Measurements from ENCODE around the gene SUPT3H. TPM values are rescaled to one million over a fixed set of nuclear protein-coding genes. Genes with fewer than 3 reads are reported as not detected.

Gene SUPT3H
- total RNA-seq, 1 donor: 10.6 TPM

GRCh38 chr6:44949596-44950201 is 428.0 kb downstream of the SUPT3H start:
- DNase-seq (ENCODE audit: low read depth): no peak
- no peak for TF ChIP-seq CTCF (IDR thresholded peaks at IDR 0.05; ENCODE audit: insufficient read depth, low read length)
- no peak overlapping the region for H3K4me3 ChIP-seq (ENCODE audit: low read depth, low read length)

GRCh38 chr6:44943541-44943940 is 434.2 kb downstream of the SUPT3H start:
- TF ChIP-seq CTCF (IDR thresholded peaks at IDR 0.05; ENCODE audit: insufficient read depth, low read length): no peak
- DNase-seq (ENCODE audit: low read depth): no peak
- no peak overlapping the region for H3K4me3 ChIP-seq (ENCODE audit: low read depth, low read length)

DNA sequence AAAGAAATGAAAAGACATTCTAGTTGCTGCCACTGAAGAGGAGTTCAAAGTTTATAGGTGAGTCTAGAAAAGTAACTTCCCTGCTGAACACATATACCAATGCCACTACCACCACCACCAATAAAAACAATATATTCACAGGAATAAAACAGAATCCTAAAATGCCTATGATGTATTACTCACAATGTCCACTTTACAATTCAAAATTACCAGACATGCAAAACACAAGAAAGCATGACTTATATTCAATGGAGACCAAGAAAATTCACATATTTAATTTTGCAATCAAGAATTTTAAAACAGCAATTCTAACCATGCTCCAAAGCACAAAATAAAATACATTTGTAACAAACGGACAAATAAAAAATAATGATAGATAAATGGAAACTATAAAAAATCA is 434.9 kb downstream of the SUPT3H start:
- TF ChIP-seq CTCF (IDR thresholded peaks at IDR 0.05; ENCODE audit: insufficient read depth, low read length): no peak
- DNase-seq (ENCODE audit: low read depth): no peak
- H3K4me3 ChIP-seq (ENCODE audit: low read depth, low read length): no peak overlapping the region

DNA sequence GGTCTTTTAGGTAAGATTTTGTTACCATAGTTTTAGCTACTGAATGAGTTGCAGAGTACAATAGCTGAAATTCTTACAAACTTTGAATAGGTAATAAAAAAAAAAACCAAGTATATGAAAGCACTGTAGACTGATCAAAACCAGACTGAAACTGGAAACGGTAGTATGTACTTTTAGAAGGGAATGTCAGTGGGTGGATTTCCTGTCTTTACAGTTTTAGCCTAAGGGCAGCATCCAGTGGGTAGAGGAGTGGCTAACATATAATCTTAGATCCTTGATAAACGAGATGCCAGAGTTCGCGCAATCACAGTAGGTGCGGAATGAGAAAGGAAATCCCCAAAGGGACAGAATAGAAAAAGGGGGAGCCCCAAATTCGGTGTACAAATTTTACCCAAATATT is 435.5 kb downstream of the SUPT3H start:
- no peak for TF ChIP-seq CTCF (IDR thresholded peaks at IDR 0.05; ENCODE audit: insufficient read depth, low read length)
- no peak for DNase-seq (ENCODE audit: low read depth)
- no peak overlapping the region for H3K4me3 ChIP-seq (ENCODE audit: low read depth, low read length)

DNA sequence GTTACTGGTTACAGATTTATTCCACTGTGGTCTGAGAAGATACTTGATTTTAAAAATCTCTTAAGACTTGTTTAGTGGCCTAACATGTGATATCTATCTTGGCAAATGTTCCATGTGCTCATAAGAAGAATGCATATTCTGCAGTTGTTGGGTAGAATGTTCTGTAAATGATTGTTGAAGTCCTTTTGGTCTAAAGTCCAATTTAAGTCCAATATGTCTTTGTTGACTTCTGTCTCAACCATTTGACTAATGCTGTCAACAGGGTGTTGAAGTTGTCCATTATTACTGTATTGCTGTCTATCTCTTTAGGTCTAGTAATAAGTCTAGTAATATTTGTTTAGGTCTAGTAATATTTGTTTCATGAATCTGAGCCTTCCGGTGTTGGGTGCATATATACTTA is 437.4 kb downstream of the SUPT3H start:
- no peak for DNase-seq (ENCODE audit: low read depth)
- H3K4me3 ChIP-seq (ENCODE audit: low read depth, low read length): no peak overlapping the region
- no peak for TF ChIP-seq CTCF (IDR thresholded peaks at IDR 0.05; ENCODE audit: insufficient read depth, low read length)

GRCh38 chr6:44935693-44936300 is 441.9 kb downstream of the SUPT3H start:
- H3K4me3 ChIP-seq (ENCODE audit: low read depth, low read length): no peak overlapping the region
- no peak for TF ChIP-seq CTCF (IDR thresholded peaks at IDR 0.05; ENCODE audit: insufficient read depth, low read length)
- no peak for DNase-seq (ENCODE audit: low read depth)

DNA sequence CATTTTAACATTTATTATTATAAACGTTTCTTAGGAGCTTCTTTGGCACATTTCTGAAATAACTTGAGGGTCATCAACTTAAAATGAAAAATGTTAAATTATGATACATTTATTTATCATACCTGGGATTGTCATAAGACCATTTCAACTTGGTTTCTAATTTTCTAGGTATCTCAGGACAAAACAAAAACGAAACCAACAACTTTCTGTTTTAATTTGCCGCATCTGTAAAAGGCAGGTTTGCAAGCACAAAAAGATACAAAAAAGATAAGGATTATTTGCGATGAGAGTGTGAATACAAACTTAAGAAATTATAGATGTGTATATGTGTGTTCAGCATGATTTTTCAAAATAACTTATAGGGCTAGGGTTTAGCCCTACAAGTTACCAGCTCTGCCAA is 444.6 kb downstream of the SUPT3H start:
- no peak for DNase-seq (ENCODE audit: low read depth)
- no peak overlapping the region for H3K4me3 ChIP-seq (ENCODE audit: low read depth, low read length)
- TF ChIP-seq CTCF (IDR thresholded peaks at IDR 0.05; ENCODE audit: insufficient read depth, low read length): no peak

All from fibroblast of the aortic adventitia (primary cell).